C4-2B (cell line): ENCODE results near the gene PLPP2.

Experiments used
- H3K27ac ChIP-seq: fragments of 450-650 bp; 2 replicates; pipeline ENCODE4 v1.5.1; 2017
- CTCF ChIP-seq: fragments of 450-650 bp; conservative IDR thresholded peaks from 2 replicates; pipeline ENCODE4 v1.5.1; 2017; ENCODE audit warnings: mild to moderate bottlenecking
- ZFX ChIP-seq: fragments of 450-650 bp; IDR thresholded peaks from 2 replicates; pipeline ENCODE4 v1.6.1; 2017

The PLPP2 gene

DNA sequence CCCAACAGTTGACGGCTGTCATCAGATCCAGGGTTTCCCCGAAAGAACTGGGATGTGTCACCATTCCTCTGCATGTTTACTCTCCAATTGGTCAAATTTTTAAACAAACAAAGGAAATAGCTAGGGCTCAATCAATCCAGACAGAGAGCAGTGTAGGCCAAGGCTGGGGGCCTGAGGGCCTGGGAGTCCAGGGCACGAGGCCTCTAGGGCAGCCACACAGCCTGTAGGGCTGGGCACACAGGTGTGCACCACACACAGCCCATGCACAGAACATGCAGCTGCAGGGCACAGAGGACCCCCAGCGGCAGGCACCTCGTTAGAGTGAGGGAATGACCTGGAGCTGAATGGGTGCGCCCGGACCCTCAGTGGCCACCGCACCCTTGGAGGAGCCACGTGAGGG is 43.9 kb upstream of the PLPP2 start:
- no peak overlapping the region for H3K27ac ChIP-seq
- TF ChIP-seq ZFX (no peak), CTCF (no peak)

DNA sequence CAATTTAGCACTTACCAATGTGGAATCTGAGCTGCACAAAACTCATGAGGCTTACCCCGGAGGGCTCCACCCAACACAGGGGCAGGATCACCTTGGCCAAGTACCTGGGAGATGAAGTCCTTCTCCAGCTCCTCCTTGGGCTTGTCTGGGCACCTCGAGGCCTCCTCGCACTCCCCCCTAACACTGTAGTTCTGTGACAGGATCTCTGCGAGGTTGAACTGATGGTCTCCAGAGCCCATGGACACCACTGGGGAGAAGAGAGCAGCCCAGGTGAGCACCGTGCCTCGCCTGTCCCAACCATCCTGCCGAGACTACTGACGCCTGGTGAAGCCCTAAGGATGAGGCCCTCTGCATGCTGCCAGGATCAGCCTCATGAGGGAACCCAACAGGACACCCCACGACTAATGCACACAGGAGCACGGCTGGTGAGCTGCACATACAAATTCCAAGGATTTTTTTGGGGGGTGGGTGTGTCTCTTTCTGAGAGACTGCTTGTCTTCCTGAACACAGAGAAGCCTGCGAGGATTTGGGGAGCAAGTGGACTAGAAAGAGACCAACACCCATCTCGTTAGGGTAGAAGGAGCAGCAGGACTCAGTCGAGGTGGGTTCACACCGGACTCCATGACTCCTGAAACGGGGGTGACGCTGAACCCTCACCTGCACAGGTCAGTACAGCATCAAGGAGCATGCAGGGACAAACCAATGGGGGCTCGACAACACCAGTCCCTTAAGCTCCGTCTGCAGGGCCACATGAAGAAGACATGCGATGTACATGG is 43.3 kb upstream of the PLPP2 start:
- no peak for TF ChIP-seq ZFX
- no peak for TF ChIP-seq CTCF
- H3K27ac ChIP-seq = no peak overlapping the region

- TF ChIP-seq ZFX = no peak
- H3K27ac ChIP-seq = no peak overlapping the region
Observed at GRCh38 chr19:330503-330902, 39.3 kb upstream of the PLPP2 start.

DNA sequence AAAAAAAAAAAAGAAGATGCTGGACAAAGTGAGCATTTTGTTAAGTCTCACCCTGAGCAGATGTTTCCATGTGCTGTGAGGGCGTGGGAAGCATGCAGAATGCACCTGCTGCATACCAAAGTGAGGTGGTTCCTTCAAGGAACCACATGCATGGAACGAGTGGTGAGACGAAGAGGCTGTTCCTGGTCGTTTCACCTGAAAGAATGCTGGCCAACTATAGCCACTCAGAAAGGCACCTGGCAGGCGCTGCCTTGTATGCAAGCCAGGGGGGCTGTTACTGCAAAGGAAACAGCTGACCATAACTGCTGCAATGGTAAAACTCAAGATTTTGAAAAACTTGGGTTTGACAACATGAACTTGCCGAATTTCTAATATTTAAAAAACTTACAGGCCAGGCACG is 38.7 kb upstream of the PLPP2 start:
- no peak for TF ChIP-seq ZFX
- TF ChIP-seq CTCF = no peak
- H3K27ac ChIP-seq = no peak overlapping the region

DNA sequence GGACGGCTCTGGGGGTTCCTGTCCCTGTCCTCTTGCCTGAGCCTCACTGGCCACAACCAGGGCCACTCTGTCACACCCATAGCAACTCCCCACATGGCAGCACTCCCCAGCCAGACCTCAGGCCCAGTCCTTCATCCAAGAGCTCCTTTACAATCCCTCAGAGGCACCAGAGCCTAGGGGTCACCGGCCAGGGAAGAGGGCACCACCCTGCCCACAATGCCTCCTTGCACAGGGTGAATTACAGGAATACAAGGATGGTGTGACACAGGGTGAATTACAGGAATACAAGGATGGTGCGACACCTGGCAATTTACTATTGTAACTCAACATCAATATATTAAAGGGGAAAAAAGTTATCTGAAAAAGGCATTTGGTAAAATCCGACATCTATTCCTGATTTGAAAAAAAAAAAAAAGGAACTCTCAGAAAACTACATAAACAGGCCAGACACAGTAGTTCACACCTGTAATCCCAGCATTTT is 36.9 kb upstream of the PLPP2 start:
- no peak overlapping the region for H3K27ac ChIP-seq
- TF ChIP-seq ZFX = no peak
- TF ChIP-seq CTCF = no peak

GRCh38 chr19:327291-328024 is 36.3 kb upstream of the PLPP2 start:
- no peak for TF ChIP-seq ZFX
- no peak for TF ChIP-seq CTCF
- no peak overlapping the region for H3K27ac ChIP-seq

GRCh38 chr19:326871-327270 is 35.7 kb upstream of the PLPP2 start:
- TF ChIP-seq ZFX = no peak
- no peak for TF ChIP-seq CTCF
- no peak overlapping the region for H3K27ac ChIP-seq
